B cell (primary cell): ENCODE results near the gene SLC35E2B. TPM values are rescaled to one million over a fixed set of nuclear protein-coding genes. Genes with fewer than 3 reads are reported as not detected.
"Not testable (repeated sequence)": the region's sequence is repeated elsewhere in the genome, so short reads cannot be mapped to it uniquely, and the experiment has no call there.

Experiments used
- ATAC-seq: fragments of 200-7000 bp; cut with Tn5 transposase; one replicate; pipeline ENCODE4 v1.10.0; 2021; ENCODE audit warnings: low read depth, mild to moderate bottlenecking, moderate number of reproducible peaks, moderate library complexity
- CTCF ChIA-PET: fragments of 350-600 bp; sonication (Branson Sonifier 250); formaldehyde crosslinking; loops from one replicate; lab custom pipeline; 2021; ENCODE audit warnings: antibody characterized with exemption, inconsistent platforms; lab: Charles Lee
- POLR2A ChIA-PET: fragments of 350-600 bp; sonication (Branson Sonifier 250); formaldehyde crosslinking; loops from one replicate; lab custom pipeline; 2021; ENCODE audit warnings: antibody characterized with exemption; lab: Charles Lee
- DNase-seq: peaks from one replicate; pipeline ENCODE4 v3.0.0; 2013
- H2AFZ ChIP-seq: 2 replicates; pipeline ENCODE4 v1.6.1; 2012; ENCODE audit warnings: mild to moderate bottlenecking, low read depth, low read length; ENCODE audit not compliant: insufficient read depth, poor library complexity, severe bottlenecking
- H3K27ac ChIP-seq, 2 donors: 1 replicate in 1 of 2; 2 replicates in 1 of 2; pipeline ENCODE4 v1.5.1; 2012 to 2013; ENCODE audit warnings: low read length in 2 of 2, mild to moderate bottlenecking in 2 of 2, moderate library complexity in 1 of 2
- H3K27me3 ChIP-seq, 4 experiments: fragments of 200-600 bp in 1 of 4; sonication (generic) in 1 of 4; replicated peaks in 1 of 4; 1 replicate in 2 of 4; 2 replicates in 2 of 4; pipeline versions ENCODE4 v1.6.1 to v1.7.0; 2013 to 2016; ENCODE audit warnings: low read length in 3 of 4, mild to moderate bottlenecking in 2 of 4, mixed read lengths in 1 of 4, moderate library complexity in 1 of 4; ENCODE audit not compliant: insufficient read depth in 4 of 4, control insufficient read depth in 3 of 4; ENCODE audit errors: control extremely low read depth in 1 of 4
- H3K36me3 ChIP-seq, 2 experiments: replicated peaks in 1 of 2; 1 replicate in 1 of 2; 2 replicates in 1 of 2; pipeline versions ENCODE4 v1.6.1 to v1.7.1; 2013; ENCODE audit warnings: low read length in 1 of 2; ENCODE audit not compliant: insufficient read depth in 2 of 2, control insufficient read depth in 1 of 2; ENCODE audit errors: control extremely low read depth in 1 of 2, extremely low read depth in 1 of 2
- H3K4me1 ChIP-seq, 2 donors: fragments of 200-600 bp in 1 of 2; sonication (generic) in 1 of 2; 1 replicate in 1 of 2; 2 replicates in 1 of 2; pipeline versions ENCODE4 v1.5.1 to v1.6.1; 2013 to 2017; ENCODE audit warnings: low read length in 2 of 2; ENCODE audit not compliant: control insufficient read depth in 2 of 2, insufficient read depth in 2 of 2
- H3K4me2 ChIP-seq: replicated peaks from 2 replicates; pipeline ENCODE3; 2012; ENCODE audit warnings: mild to moderate bottlenecking, low read depth, low read length; ENCODE audit not compliant: poor library complexity, severe bottlenecking
- H3K4me3 ChIP-seq, 5 experiments: fragments of 200-600 bp in 1 of 5; sonication (generic) in 1 of 5; 1 replicate in 3 of 5; 2 replicates in 2 of 5; pipeline versions ENCODE4 v1.5.1 to v1.7.0; 2011 to 2016; ENCODE audit warnings: low read length in 4 of 5, mild to moderate bottlenecking in 4 of 5, low read depth in 2 of 5, control low read depth in 1 of 5, moderate library complexity in 1 of 5; ENCODE audit not compliant: insufficient read depth in 1 of 5; ENCODE audit errors: control extremely low read depth in 1 of 5, extremely low read depth in 1 of 5
- H3K79me2 ChIP-seq: fragments of 200-600 bp; sonication (generic); one replicate; pipeline ENCODE4 v1.6.0; 2016; ENCODE audit warnings: low read length; ENCODE audit not compliant: control insufficient read depth, insufficient read depth
- H3K9ac ChIP-seq: fragments of 200-600 bp; sonication (generic); 2 replicates; pipeline ENCODE4 v1.6.1; 2017; ENCODE audit warnings: mild to moderate bottlenecking, low read length, moderate library complexity
- H3K9me3 ChIP-seq, 3 donors: one replicate each; pipeline versions ENCODE4 v1.6.1 to v1.7.1; 2013; ENCODE audit warnings: low read length in 2 of 3; ENCODE audit not compliant: control insufficient read depth in 2 of 3, insufficient read depth in 1 of 3; ENCODE audit errors: control extremely low read depth in 1 of 3
- H4K20me1 ChIP-seq: 2 replicates; pipeline ENCODE4 v1.6.0; 2012; ENCODE audit warnings: mild to moderate bottlenecking, low read length; ENCODE audit not compliant: insufficient read depth, control insufficient read depth, poor library complexity, severe bottlenecking
- H3K27ac Mint-ChIP-seq: one replicate; pipeline ENCODE4 v1.8.0; 2021; ENCODE audit warnings: mixed read lengths
- H3K27me3 Mint-ChIP-seq: one replicate; pipeline ENCODE4 v1.8.0; 2021; ENCODE audit warnings: mixed read lengths
- H3K4me1 Mint-ChIP-seq: one replicate; pipeline ENCODE4 v1.8.0; 2021; ENCODE audit warnings: mixed read lengths
- H3K4me3 Mint-ChIP-seq: one replicate; pipeline ENCODE4 v1.8.0; 2021; ENCODE audit warnings: mixed read lengths
- H3K9me3 Mint-ChIP-seq: one replicate; pipeline ENCODE4 v1.8.0; 2022; ENCODE audit warnings: mixed read lengths; ENCODE audit not compliant: insufficient read depth
- EZH2 ChIP-seq: IDR thresholded peaks from 2 replicates; pipeline ENCODE4 v1.6.1; 2012; ENCODE audit warnings: borderline replicate concordance, low read depth, mild to moderate bottlenecking, moderate library complexity, low read length; ENCODE audit not compliant: insufficient read depth, poor library complexity, severe bottlenecking
- WGBS: methylation state at CpG from one replicate; pipeline ENCODE4 v1.1.5; 2013; ENCODE audit warnings: missing lambda C conversion rate; ENCODE audit not compliant: insufficient coverage; 5-methylcytosine and 5-hydroxymethylcytosine counted together
- intact Hi-C: fragments of 100-400 bp; cut with micrococcal nuclease; formaldehyde crosslinking; loops from one replicate; pipeline ENCODE4 v1.10.0; 2022
- polyA plus RNA-seq: library from polyadenylated mRNA; depleted of rRNA; stranded (reverse); fragments of >200 nt; gene quantifications from 2 replicates; pipeline ENCODE4 v1.2.3, GENCODE V29; 2012
- total RNA-seq, 2 donors: library from RNA; stranded (reverse); fragments of 120-200 nt in 1 of 2; gene quantifications; 1 replicate in 1 of 2; 2 replicates in 1 of 2; pipeline versions ENCODE4 v1.2.3 to v1.2.4, GENCODE V29; 2013 to 2022
- TF ChIP-seq, protein P1 (sequence below): fragments of 200-600 bp; IDR thresholded peaks from one replicate; pipeline ENCODE4 v1.8.0; 2022; ENCODE audit warnings: antibody characterized with exemption, mild to moderate bottlenecking

SLC35E2B gene
- total and polyA plus RNA-seq, 2 donors (not counting 1 experiment from before 2014, with no cell fraction given) = 64.4 to 107 TPM

DNA sequence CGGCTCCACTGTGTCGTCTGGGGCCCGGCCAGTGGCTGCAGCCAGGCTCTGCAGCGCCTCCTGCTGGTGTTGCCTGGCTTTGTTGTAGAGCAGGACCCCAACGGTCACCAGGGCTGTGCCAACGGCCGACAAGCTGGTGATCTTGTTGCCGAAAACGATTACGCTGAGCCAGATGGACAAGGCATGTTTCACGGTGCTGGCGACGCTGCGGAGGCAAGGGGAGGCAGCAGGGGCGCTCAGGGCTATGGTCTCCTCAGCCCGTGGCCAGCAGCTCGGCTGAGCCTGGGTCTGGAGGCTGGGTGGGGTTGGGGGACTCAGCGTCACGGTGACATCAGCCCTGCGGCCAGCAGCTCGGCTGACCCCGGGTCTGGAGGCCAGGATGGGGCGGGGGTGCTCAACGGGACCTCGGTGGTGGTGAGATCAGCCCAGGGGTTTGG, 26.8 kb downstream of the SLC35E2B start:
- Histone ChIP-seq H3K79me2 (peaks cover 26% of the 10 kb centered on the region), H3K27me3 (no peaks in the 10 kb centered on the region), H2AFZ (no peak overlapping the region), H3K9me3 (no peaks in the 10 kb centered on the region), H3K4me1 (peaks cover 0 to 8% of the 10 kb centered on the region in 2 donors), H3K36me3 (peaks cover 0 to 41% of the 10 kb centered on the region in 2 experiments), H3K27ac (no peak overlapping the region), H3K9ac (no peak overlapping the region), H4K20me1 (peaks cover 7% of the 10 kb centered on the region), H3K4me2 (no peak overlapping the region), H3K4me3 (no peak overlapping the region)
- 97% methylated on average over 23 of the region's 25 CpGs for WGBS
- ChIA-PET POLR2A (interaction anchor here (0.6 kb wide), 1 partner anchor 35 kb away, joined by 5 read pairs; no protein-coding TSS in a partner anchor), CTCF (no interaction called here)
- intact Hi-C loops = no loop called here
- DNase-seq = no peak
- Mint-ChIP-seq H3K27ac (no peak overlapping the region), H3K9me3 (no peaks in the 10 kb centered on the region), H3K4me3 (no peak overlapping the region), H3K4me1 (peaks cover 2% of the 10 kb centered on the region), H3K27me3 (no peaks in the 10 kb centered on the region)
- TF ChIP-seq EZH2 = no peak
- TF ChIP-seq, protein P1, sequence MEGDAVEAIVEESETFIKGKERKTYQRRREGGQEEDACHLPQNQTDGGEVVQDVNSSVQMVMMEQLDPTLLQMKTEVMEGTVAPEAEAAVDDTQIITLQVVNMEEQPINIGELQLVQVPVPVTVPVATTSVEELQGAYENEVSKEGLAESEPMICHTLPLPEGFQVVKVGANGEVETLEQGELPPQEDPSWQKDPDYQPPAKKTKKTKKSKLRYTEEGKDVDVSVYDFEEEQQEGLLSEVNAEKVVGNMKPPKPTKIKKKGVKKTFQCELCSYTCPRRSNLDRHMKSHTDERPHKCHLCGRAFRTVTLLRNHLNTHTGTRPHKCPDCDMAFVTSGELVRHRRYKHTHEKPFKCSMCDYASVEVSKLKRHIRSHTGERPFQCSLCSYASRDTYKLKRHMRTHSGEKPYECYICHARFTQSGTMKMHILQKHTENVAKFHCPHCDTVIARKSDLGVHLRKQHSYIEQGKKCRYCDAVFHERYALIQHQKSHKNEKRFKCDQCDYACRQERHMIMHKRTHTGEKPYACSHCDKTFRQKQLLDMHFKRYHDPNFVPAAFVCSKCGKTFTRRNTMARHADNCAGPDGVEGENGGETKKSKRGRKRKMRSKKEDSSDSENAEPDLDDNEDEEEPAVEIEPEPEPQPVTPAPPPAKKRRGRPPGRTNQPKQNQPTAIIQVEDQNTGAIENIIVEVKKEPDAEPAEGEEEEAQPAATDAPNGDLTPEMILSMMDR = peak; percentile 36
- ATAC-seq = no peak

DNA sequence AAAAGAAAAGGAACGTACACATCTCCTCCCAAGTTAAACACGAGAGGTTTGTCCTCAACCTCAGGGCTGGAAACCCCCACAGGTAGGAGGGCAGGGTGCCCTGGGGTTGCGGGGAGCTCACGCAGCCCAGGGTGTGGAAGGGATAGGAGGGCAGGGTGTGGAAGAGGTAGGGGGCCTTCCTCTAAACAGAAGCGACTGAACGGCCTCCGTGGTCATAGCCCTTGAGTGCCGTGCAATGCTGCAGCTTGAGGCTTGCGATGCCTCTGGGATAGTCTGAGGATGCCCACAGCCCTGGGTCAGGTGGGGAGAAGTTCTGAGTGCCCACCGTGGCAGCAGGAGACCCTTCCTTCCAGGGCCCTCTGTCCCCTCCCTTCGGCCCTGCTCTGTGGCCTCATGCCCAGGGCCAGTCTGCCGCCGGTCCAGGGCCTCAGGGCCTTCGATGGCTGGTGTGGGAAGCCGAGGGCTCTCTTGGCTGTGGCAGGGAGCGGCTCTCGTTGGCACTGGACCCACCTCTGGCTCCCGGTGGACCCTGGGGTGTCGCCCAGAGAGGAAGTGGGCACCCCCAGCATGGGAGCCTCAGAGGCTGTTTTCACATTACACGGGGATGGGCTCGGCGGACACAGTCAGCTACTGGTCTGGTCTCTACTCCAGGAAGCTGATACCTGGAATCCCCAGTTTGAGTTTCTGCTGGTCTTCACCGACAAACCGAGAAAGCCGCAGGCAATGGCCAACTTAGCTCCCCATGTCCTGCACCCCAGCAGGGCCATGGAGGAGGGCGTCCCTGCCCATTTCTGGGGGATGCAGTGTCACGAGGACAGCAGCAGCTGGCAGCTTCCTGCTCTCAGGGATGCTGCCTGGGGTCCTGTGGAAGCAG, 27.4 kb downstream of the SLC35E2B start:
- Histone ChIP-seq H3K4me2 (no peak overlapping the region), H3K27ac (no peak overlapping the region), H2AFZ (no peak overlapping the region), H4K20me1 (peaks cover 7% of the 10 kb centered on the region), H3K4me3 (no peak overlapping the region), H3K4me1 (peaks cover 0 to 8% of the 10 kb centered on the region in 2 donors), H3K79me2 (peaks cover 25% of the 10 kb centered on the region), H3K9me3 (no peaks in the 10 kb centered on the region), H3K27me3 (no peaks in the 10 kb centered on the region), H3K9ac (no peak overlapping the region), H3K36me3 (peaks cover 0 to 39% of the 10 kb centered on the region in 2 experiments)
- H3K4me1 Mint-ChIP-seq = peaks cover 2% of the 10 kb centered on the region
- CTCF ChIA-PET = no interaction called here
- 96% methylated on average over 25 of the region's 27 CpGs for WGBS
- no peak overlapping the region for H3K4me3 Mint-ChIP-seq
- no peaks in the 10 kb centered on the region for H3K9me3 Mint-ChIP-seq
- intact Hi-C loops = no loop called here
- TF ChIP-seq, protein P1 = no peak
- TF ChIP-seq EZH2 = no peak
- POLR2A ChIA-PET = interaction anchor here (0.6 kb wide), 1 partner anchor 35 kb away, joined by 5 read pairs; no protein-coding TSS in a partner anchor
- ATAC-seq (no peak), DNase-seq (peak; percentile 31)
- no peaks in the 10 kb centered on the region for H3K27me3 Mint-ChIP-seq
- no peak overlapping the region for H3K27ac Mint-ChIP-seq

DNA sequence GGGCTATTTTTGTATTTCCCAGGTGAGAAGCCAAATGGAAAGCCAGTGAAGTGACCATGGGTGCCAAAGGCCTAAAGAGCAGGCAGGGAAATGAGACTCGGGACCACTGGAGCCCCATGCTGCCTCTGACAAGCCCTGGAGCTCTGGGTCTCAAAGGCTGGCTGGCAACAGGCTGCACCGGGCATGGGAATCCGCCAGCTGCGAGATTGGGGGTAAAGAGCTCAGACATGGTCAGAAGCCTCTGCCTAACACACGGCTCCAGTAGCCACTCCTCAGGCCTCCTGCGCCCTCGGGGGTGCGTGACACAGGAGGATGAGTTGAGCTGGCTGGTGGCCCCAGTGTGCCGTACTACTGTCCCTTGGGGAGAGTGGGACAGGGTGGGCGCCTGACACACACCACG, 28.3 kb downstream of the SLC35E2B start:
- H3K27ac Mint-ChIP-seq, CTCF ChIA-PET, H3K4me1 ChIP-seq, H3K27me3 ChIP-seq, H3K4me2 ChIP-seq, H2AFZ ChIP-seq, H3K27me3 Mint-ChIP-seq, H4K20me1 ChIP-seq, intact Hi-C loops, POLR2A ChIA-PET, H3K9me3 Mint-ChIP-seq, H3K9ac ChIP-seq, H3K27ac ChIP-seq, DNase-seq, ATAC-seq, H3K4me3 Mint-ChIP-seq, H3K4me1 Mint-ChIP-seq, H3K4me3 ChIP-seq, H3K9me3 ChIP-seq: not testable (repeated sequence)
- 0% methylated on average over 1 of the region's 11 CpGs for WGBS
- Histone ChIP-seq H3K79me2 (peaks cover 16% of the 10 kb centered on the region), H3K36me3 (peaks cover 0 to 31% of the 10 kb centered on the region in 2 experiments)
